ENCODE measurements around the gene ITGA1. TPM values are rescaled to one million over a fixed set of nuclear protein-coding genes. Genes with fewer than 3 reads are reported as not detected.

ITGA1 gene
- total and polyA plus RNA-seq, 2 of the 8 experiments (the other 6 are each of a cell fraction or from before 2014, with no cell fraction given) = 2.3 to 9.0 TPM

GRCh38 chr5:52883110-52883509, 95.4 kb downstream of the ITGA1 start:
- Histone ChIP-seq H2BK12ac (ENCODE audit: low read depth, low read length) (no peak overlapping the region), H2BK120ac (replicated peaks; ENCODE audit: low read depth, low read length) (no peak overlapping the region), H3K79me2 (ENCODE audit: control insufficient read depth in 1 of 2, insufficient read depth in 2 of 2, low read length in 2 of 2) (no peaks in the 10 kb centered on the region), H3K27me3 (replicated peaks in 1 of 4; ENCODE audit: control insufficient read depth in 3 of 4, extremely low read depth in 1 of 4, insufficient read depth in 3 of 4, low read length in 3 of 4) (no peaks in the 10 kb centered on the region), H4K20me1 (replicated peaks in 1 of 2; ENCODE audit: control insufficient read depth in 1 of 2, insufficient read depth in 2 of 2, low read length in 2 of 2) (no peaks in the 10 kb centered on the region), H3K4me1 (replicated peaks in 1 of 4; ENCODE audit: control insufficient read depth in 3 of 4, insufficient read depth in 4 of 4, low read length in 3 of 4) (no peaks in the 10 kb centered on the region), H4K5ac (ENCODE audit: insufficient read length, low read depth, low read length) (no peak overlapping the region), H3K36me3 (ENCODE audit: control insufficient read depth in 2 of 4, insufficient read depth in 4 of 4, low read length in 3 of 4) (no peaks in the 10 kb centered on the region), H3K4me3 (ENCODE audit: extremely low read depth in 1 of 4, insufficient read depth in 2 of 4, low read depth in 3 of 4, low read length in 4 of 4) (no peak overlapping the region), H3K4me2 (ENCODE audit: insufficient read depth in 1 of 2, low read depth in 2 of 2, low read length in 2 of 2) (no peak overlapping the region), H2BK15ac (ENCODE audit: low read length) (no peak overlapping the region), H3K18ac (ENCODE audit: extremely low read depth, low read length) (no peak overlapping the region), H3K9me3 (ENCODE audit: insufficient read depth in 2 of 2, low read depth in 1 of 2, low read length in 1 of 2) (no peaks in the 10 kb centered on the region), H3K23ac (ENCODE audit: insufficient read length) (no peak overlapping the region), H3K27ac (ENCODE audit: low read depth, low read length) (no peak overlapping the region), H2AFZ (ENCODE audit: low read length) (no peak overlapping the region), H3K9ac (replicated peaks in 1 of 4; ENCODE audit: extremely low read depth in 1 of 4, low read depth in 3 of 4, low read length in 3 of 4) (no peak overlapping the region), H3K4ac (replicated peaks; ENCODE audit: insufficient read length, low read depth, low read length) (no peak overlapping the region), H3K79me1 (ENCODE audit: low read depth, low read length) (no peaks in the 10 kb centered on the region), H3K56ac (replicated peaks; ENCODE audit: insufficient read length, low read depth, low read length) (no peak overlapping the region), H4K8ac (ENCODE audit: extremely low read depth, insufficient read depth, low read length) (no peak overlapping the region), H2BK5ac (ENCODE audit: low read depth, low read length) (no peak overlapping the region), H3K14ac (ENCODE audit: insufficient read length) (no peak overlapping the region), H2AK5ac (ENCODE audit: low read depth, low read length) (no peak overlapping the region), H3K23me2 (ENCODE audit: low read depth, low read length) (no peaks in the 10 kb centered on the region), H4K91ac (replicated peaks; ENCODE audit: insufficient read length, low read length) (no peak overlapping the region), H2BK20ac (ENCODE audit: low read length) (no peak overlapping the region)
- WGBS, 2 experiments (ENCODE audit: extremely low coverage in 1 of 2, insufficient coverage in 1 of 2, insufficient read length in 1 of 2, insufficient replicate concordance in 2 of 2, low coverage in 1 of 2, low lambda C conversion rate in 2 of 2, missing lambda C conversion rate in 1 of 2) = 73% methylated on average over 4 of the region's 4 CpGs; no CpG with 5 or more reads in 1 of the 2 experiments
- TF ChIP-seq ZNF274 (IDR thresholded peaks at IDR 0.05; ENCODE audit: borderline replicate concordance, extremely low read depth, low read length) = no peak
- TF ChIP-seq POU5F1 (IDR thresholded peaks at IDR 0.05; ENCODE audit: low read depth, low read length) = no peak
- FAIRE-seq (no peak), DNase-seq (ENCODE audit: low read depth in 1 of 2, low spot score in 2 of 2) (no peak)
- POLR2A ChIA-PET (ENCODE audit: partially characterized antibody) = interaction anchor here (0.5 kb wide), 1 partner anchor 1655 kb away, joined by 4 read pairs; no protein-coding TSS in a partner anchor
- CTCF ChIA-PET (ENCODE audit: partially characterized antibody) = no interaction called here
